ENCODE data around the gene CELA2B.

Gene CELA2B

GRCh38 chr1:15439325-15439724 is 36.6 kb upstream of the CELA2B start:
- no peak overlapping the region for H3K4me3 ChIP-seq (replicated peaks in 1 of 2; ENCODE audit: low read depth in 2 of 2, low read length in 2 of 2)
- TF ChIP-seq CTCF (IDR thresholded peaks at IDR 0.05; ENCODE audit: low read depth, low read length) = no peak
- no peak for DNase-seq (ENCODE audit: low read depth in 2 of 2)

- no peak for DNase-seq (ENCODE audit: low read depth in 2 of 2)
- H3K4me3 ChIP-seq (replicated peaks in 1 of 2; ENCODE audit: low read depth in 2 of 2, low read length in 2 of 2) = no peak overlapping the region
- TF ChIP-seq CTCF (IDR thresholded peaks at IDR 0.05; ENCODE audit: low read depth, low read length) = no peak
Observed at GRCh38 chr1:15440357-15440756, 35.5 kb upstream of the CELA2B start.

- DNase-seq (ENCODE audit: low read depth in 2 of 2) = no peak
- H3K4me3 ChIP-seq (replicated peaks in 1 of 2; ENCODE audit: low read depth in 2 of 2, low read length in 2 of 2) = no peak overlapping the region
- TF ChIP-seq CTCF (IDR thresholded peaks at IDR 0.05; ENCODE audit: low read depth, low read length) = no peak
Observed at GRCh38 chr1:15441247-15441646, 34.7 kb upstream of the CELA2B start.

- no peak for TF ChIP-seq CTCF (IDR thresholded peaks at IDR 0.05; ENCODE audit: low read depth, low read length)
- H3K4me3 ChIP-seq (replicated peaks in 1 of 2; ENCODE audit: low read depth in 2 of 2, low read length in 2 of 2) = no peak overlapping the region
- no peak for DNase-seq (ENCODE audit: low read depth in 2 of 2)
Observed at GRCh38 chr1:15442119-15442518, 33.8 kb upstream of the CELA2B start.

GRCh38 chr1:15442759-15443158 is 33.1 kb upstream of the CELA2B start:
- no peak for DNase-seq (ENCODE audit: low read depth in 2 of 2)
- TF ChIP-seq CTCF (IDR thresholded peaks at IDR 0.05; ENCODE audit: low read depth, low read length) = no peak
- H3K4me3 ChIP-seq (replicated peaks in 1 of 2; ENCODE audit: low read depth in 2 of 2, low read length in 2 of 2) = no peak overlapping the region

GRCh38 chr1:15443281-15443680 is 32.6 kb upstream of the CELA2B start:
- TF ChIP-seq CTCF (IDR thresholded peaks at IDR 0.05; ENCODE audit: low read depth, low read length) = no peak
- no peak overlapping the region for H3K4me3 ChIP-seq (replicated peaks in 1 of 2; ENCODE audit: low read depth in 2 of 2, low read length in 2 of 2)
- no peak for DNase-seq (ENCODE audit: low read depth in 2 of 2)
